ENCODE data around the gene TNS3.

The TNS3 gene

DNA sequence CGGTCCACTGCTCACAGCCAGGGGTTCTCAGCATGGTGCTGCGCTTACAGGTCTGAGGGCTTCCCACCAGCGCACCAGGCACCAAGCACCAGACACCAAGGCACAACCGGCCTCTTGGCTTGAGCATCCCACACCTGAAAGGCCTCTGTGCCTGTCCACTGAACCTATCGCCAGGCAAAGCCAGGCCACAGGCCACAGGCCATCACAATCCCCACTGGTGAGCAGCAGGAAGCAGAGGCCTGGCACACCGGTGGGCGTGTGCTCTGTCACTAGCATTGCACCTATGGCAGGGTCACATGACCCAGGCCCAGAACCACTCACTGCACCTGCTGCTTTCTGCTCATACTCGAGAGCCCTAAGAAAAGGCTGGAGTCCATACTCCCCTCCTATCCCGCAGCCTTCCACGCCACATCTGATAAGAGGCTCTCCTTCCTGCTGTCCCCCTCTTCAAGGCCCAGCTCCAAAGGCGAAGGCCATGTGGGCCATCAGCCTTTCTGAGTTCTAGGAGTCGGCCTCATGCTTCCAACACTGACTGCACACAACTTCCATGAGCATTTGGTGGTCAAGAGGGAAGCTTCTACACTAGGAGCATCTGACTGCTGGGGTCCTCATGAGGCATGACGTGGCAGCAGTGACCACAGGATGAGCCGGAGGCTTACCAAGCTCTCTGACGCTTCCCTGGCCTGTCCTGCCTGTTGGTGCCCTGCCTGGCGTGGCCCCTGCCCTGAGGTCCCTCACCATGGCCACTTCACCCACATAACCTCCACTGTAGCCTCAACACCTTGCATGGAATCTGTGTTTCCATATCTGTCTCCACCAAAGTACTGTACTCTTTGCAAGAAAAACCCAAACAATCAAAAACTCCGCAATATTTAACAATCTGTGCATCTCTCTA is 166.3 kb downstream of the TNS3 start:
- Mint-ChIP-seq H3K36me3 (no peaks in the 10 kb centered on the region), H3K4me3 (no peak overlapping the region), H3K27ac (no peak overlapping the region), H3K9me3 (peaks cover 6% of the 10 kb centered on the region), H3K4me1 (no peaks in the 10 kb centered on the region), H3K27me3 (no peaks in the 10 kb centered on the region)

DNA sequence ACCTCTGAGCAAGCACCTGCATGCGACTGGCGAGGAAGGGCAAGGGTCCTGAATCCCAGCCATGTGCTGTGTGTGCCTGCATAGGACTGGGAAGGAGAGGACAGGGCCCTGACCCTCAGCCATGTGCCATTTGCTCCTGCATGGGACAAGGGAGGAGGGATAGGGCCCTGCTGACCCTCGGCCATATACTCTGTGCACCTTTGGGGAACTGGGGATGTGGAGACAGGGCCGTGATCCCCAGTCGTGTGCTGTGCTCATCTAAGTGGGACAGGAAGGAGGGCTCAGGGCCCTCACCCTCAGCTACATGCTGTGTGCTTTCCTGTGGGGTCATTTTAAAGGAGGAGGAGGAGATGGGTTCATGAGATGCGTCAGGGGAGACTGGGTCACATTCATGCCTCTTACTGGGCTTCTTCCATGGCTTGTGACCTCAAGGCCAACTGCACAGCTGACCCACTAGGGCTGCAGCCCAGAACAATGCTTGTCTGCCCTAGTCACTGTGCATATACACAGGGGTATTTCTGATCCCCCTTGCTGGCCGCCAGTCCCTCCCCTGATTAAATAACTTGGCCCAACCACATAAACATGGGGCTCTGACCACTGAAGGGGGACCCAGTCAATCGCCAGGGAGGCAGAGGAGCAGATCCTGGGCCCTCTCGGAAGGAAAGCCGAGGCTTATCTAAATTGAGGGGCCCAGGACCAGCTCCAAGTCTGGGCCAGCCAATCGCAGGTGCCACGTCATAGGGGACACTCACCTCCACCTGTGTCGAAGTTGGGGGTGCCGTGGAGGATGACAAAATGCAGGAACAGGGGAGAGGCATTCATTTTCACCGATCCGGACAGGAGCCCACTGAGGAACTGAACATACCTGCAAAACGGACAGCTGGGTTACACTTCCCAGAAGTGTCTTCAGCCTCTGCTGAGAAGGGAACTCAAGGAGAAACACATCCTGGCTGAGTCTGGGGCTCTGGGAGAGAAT is 167.3 kb downstream of the TNS3 start:
- Mint-ChIP-seq H3K9me3 (peaks cover under 1% of the 10 kb centered on the region), H3K27me3 (no peaks in the 10 kb centered on the region), H3K36me3 (no peaks in the 10 kb centered on the region), H3K27ac (no peak overlapping the region), H3K4me3 (no peak overlapping the region), H3K4me1 (no peaks in the 10 kb centered on the region)

DNA sequence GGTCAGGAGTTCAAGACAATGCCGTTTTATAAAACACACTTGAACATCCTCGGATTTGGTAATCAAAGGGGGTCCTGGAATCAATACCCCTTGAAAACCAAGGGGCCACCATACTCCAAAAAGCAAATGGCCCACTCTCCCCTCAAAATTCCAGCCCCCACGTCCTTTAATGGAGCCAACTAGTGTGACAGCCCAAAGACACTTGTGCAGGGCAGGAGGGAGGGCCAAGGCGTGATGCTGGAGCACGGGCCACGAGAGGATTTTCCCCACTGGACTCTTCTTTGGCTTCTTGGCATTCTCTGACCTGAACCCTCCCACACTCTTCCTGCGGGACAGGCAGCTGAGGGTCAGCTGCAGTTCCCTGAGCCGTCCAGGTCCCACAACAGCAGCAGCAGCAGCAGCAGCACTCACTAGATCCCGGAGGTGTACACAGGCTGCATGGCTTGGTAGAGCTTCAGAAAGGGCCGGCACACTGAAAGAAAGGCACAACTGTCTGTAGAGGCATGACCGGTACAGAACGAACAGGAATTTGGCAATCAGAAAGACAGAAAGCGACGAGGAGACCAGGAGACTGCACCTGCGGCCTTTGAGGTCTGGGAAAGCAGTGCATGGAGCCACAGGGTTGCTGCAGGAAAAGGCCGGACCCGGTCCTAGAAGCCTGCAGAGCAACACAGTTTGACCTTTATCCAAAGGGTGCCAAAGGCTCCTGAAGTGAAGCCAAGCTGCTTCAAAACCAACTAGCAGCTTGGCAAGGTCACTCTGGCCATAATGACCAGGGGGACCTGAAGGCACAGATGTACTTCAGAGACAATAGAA is 168.2 kb downstream of the TNS3 start:
- Mint-ChIP-seq H3K9me3 (no peaks in the 10 kb centered on the region), H3K36me3 (no peaks in the 10 kb centered on the region), H3K4me1 (no peaks in the 10 kb centered on the region)

DNA sequence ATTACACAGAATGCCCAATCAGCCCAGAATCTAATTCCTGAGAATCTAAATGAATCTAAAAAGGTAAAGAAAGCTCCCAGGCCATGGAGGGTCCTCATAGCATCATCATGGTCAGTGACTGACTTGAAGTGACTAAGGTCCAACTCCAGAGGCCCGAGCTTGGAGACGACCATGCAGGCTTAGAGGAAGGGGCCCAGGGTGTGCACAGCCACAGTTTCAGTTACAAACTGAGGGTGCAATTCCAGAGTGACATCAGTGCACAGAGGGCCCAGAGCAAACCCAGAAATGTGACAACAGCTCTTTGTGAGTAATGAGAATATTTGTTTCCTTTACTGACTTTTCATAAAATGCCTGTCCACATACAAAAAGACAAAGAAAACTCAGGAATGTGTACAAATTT is 170.0 kb downstream of the TNS3 start:
- Mint-ChIP-seq H3K4me1 (no peaks in the 10 kb centered on the region), H3K36me3 (no peaks in the 10 kb centered on the region), H3K4me3 (no peak overlapping the region), H3K27me3 (no peaks in the 10 kb centered on the region), H3K9me3 (no peaks in the 10 kb centered on the region), H3K27ac (no peak overlapping the region)

More for the DNA sequence above, 168.2 kb downstream of the TNS3 start:
- Mint-ChIP-seq H3K27ac (no peak overlapping the region), H3K4me3 (no peak overlapping the region), H3K27me3 (no peaks in the 10 kb centered on the region)

DNA sequence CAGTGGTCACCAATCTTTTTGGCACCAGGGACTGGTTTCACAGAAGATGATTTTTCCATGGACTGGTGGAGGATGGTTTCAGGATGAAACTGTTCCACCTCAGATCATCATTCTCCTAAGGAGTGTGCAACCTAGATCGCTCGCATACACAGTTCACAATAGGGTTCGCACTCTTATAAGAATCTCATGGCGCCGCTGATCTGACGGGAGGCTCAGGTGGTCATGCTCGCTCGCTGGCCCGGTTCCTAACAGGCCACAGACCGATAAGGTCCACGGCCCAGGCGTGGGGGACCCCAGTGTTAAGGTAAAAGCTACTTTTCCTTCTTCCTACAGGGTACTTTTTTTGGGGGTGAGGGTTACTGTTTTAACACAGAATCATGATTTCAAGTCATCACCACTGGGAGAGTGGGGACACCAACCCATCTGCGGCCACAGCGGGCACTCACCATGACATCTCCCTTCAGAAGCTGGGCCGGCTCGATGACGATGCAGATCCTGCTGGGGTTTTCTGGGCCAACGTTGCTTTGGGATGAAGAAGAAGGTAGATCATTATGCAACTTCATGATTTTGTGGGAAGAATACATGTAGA is 170.5 kb downstream of the TNS3 start:
- H3K4me3 Mint-ChIP-seq = no peak overlapping the region
- no peaks in the 10 kb centered on the region for H3K9me3 Mint-ChIP-seq
- no peaks in the 10 kb centered on the region for H3K4me1 Mint-ChIP-seq
- no peak overlapping the region for H3K27ac Mint-ChIP-seq
- H3K36me3 Mint-ChIP-seq = no peaks in the 10 kb centered on the region
- H3K27me3 Mint-ChIP-seq = no peaks in the 10 kb centered on the region

DNA sequence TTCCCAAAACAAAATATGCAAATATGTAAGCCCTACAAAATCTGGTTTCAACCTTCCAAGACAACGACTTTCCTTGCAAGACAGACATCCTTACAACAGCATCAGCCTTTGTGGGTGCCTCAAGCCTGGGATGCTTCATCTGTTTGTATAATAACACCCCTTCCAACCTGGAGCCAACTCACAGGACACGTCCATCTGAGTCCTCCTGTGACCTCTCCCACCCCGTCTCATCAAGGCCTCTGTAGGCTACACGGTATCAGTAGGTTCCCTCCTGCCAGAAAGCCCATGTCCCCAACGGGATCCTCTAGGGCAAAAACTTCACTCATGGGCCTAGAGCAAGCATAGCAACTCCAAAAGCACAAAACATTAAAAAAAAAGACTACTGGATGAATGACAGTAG is 173.2 kb downstream of the TNS3 start:
- Mint-ChIP-seq H3K4me1 (peaks cover 3% of the 10 kb centered on the region), H3K27me3 (no peaks in the 10 kb centered on the region), H3K36me3 (no peaks in the 10 kb centered on the region), H3K27ac (no peak overlapping the region), H3K4me3 (no peak overlapping the region), H3K9me3 (no peaks in the 10 kb centered on the region)

DNA sequence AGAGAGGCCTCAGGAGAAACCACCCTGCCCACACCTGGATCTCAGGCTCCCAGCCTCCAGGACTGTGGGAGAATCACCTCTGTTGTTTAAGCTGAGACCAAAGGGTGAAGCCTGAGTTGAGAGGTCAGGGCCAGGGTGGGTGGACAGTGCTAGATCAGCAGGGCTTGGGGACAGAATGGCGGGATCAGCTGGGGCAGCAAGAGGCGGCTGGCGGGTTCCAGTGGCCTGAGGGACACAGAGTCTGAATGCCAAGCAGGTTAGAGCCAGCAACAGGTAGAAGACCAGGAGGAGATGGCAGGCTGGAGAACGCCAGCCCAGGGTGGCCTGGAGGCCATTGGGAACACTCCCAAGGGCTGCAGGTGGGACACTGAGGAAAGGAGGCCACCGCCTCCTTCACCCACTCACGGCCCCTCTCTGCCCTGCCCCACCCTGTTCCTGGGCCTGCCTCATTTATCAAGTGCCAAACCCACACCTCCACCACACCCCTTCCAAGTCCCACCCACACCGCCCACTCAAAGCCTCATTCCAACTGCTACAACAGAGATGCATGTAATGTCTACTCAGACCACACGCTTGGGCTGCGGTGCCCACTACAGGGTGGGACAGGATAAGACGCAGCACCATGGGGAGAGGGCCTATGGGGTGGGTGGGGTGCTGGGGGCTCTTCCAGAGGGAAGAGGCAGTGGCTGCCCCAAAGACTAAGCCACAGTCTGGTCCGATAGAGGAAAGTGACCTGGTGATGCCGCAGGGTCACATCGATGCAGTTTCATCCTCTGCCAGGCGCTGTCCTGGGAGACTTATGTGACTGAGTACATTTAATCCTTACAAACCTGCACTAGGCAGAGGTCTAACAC is 173.9 kb downstream of the TNS3 start:
- Mint-ChIP-seq H3K4me3 (no peak overlapping the region), H3K27ac (no peak overlapping the region), H3K9me3 (no peaks in the 10 kb centered on the region), H3K4me1 (peaks cover 3% of the 10 kb centered on the region), H3K36me3 (no peaks in the 10 kb centered on the region), H3K27me3 (peaks cover 2% of the 10 kb centered on the region)

DNA sequence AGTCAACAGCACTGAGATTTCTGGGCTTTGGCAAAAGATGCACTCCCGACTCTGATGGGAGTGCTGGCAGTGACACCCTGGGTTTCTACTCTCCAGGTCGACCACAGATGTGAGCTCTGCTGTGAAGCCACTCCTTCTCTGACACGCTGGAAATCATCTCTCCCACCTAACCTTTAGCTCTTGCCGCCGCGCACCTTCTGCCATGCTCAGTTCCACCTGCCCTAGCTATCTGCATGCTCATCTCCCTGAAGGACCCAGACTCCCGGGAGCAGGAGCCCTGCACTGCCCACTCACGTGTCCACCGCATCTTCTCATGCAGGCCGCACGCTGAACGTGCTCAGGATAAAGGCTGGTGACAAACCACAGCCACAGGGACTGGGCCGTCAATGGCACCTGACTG is 174.8 kb downstream of the TNS3 start:
- Mint-ChIP-seq H3K27ac (no peak overlapping the region), H3K4me1 (peaks cover 3% of the 10 kb centered on the region), H3K36me3 (no peaks in the 10 kb centered on the region), H3K9me3 (no peaks in the 10 kb centered on the region), H3K27me3 (peaks cover 2% of the 10 kb centered on the region), H3K4me3 (no peak overlapping the region)

DNA sequence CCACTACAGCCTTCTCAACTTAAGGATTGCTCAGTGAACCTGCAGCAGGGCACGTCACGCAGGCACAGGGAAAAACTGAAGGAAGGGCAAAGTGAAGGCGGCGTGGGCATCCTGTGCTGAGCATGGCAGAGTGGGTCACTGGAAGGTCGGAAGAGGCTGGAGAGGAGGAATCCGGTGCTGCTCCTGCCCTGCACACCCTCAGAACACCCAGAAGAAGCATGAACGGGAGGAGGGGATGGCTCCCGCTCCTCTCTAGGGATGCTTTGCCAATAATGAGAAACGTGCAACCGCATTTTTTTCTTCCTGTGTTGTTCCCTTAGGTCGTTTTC is 175.1 kb downstream of the TNS3 start:
- peaks cover 2% of the 10 kb centered on the region for H3K27me3 Mint-ChIP-seq
- H3K4me1 Mint-ChIP-seq = peaks cover 3% of the 10 kb centered on the region
- no peak overlapping the region for H3K4me3 Mint-ChIP-seq
- no peaks in the 10 kb centered on the region for H3K9me3 Mint-ChIP-seq
- no peaks in the 10 kb centered on the region for H3K36me3 Mint-ChIP-seq
- no peak overlapping the region for H3K27ac Mint-ChIP-seq

DNA sequence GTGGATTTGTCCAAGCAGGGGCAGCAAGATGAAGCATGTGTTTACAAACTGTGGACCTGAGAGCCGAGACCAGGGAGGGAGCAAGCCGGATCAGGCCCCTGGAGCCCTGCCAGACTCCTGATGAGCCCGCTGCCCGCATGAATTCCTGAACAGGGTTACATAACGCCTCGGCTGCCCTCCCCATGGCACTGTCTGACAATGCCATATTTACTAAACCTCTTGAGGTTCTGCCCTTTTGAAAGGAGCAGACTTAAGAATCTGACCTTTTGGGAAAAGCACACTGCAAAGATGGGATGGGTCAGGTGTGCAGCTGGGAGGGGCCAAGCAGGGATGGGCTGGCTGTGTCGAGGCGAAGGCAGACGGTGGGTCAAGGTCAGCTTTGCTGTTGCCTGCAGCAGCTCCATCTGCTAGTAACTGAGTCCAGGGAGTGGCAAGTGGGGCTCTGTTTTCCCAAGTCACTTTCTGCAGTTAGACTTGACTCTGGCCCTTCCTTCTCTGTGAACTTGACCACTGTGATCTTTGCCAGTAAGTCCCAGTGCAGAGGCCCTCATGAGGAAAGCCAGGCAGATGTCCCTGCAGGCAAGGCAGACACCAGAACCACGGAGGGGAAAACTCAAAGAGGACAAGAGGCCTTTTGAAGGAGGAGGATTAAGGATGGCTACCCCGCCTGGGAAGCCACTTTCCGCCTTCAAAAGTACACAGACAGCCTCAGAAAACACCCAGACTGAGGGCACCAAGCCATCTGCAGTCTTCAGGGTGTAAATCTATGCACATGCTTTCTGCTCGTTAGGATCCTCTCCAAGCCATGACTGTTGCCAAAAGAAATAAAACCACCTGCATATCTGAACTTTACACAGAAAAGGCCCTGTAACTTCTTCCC is 175.8 kb downstream of the TNS3 start:
- Mint-ChIP-seq H3K4me3 (no peak overlapping the region), H3K9me3 (no peaks in the 10 kb centered on the region), H3K27me3 (peaks cover 2% of the 10 kb centered on the region), H3K36me3 (no peaks in the 10 kb centered on the region), H3K4me1 (peaks cover 3% of the 10 kb centered on the region), H3K27ac (no peak overlapping the region)

DNA sequence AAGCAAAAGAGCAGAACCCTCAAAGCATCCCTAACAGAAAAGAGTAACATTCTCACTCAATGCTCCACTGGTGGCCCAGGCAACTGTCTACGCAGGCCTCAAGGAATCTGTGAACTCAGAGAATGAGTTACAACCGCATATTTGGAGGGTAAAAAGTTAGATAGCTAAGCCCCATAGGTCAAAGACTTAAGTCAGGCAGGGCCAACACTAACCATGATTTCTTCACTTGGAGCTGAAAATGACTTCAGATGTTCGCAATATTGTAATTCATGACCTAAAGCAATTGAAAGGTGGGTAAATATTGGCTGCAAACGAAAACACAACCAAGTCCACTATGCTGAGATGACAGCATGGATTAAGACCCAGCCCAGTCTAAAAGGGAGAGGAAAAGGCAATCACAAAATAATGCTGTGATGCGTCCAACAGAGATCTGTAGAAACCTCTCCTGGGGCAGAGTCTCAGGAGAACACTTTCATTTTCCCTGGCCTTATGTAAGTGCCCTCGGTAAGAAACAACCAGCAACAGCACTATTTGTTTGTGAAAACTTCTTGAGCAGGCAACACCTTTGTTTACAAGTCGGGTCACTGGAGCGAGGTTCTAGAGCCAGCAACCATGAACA is 176.5 kb downstream of the TNS3 start:
- Mint-ChIP-seq H3K27me3 (peaks cover 2% of the 10 kb centered on the region), H3K4me3 (no peak overlapping the region), H3K4me1 (peaks cover 3% of the 10 kb centered on the region), H3K9me3 (no peaks in the 10 kb centered on the region), H3K27ac (no peak overlapping the region), H3K36me3 (no peaks in the 10 kb centered on the region)

DNA sequence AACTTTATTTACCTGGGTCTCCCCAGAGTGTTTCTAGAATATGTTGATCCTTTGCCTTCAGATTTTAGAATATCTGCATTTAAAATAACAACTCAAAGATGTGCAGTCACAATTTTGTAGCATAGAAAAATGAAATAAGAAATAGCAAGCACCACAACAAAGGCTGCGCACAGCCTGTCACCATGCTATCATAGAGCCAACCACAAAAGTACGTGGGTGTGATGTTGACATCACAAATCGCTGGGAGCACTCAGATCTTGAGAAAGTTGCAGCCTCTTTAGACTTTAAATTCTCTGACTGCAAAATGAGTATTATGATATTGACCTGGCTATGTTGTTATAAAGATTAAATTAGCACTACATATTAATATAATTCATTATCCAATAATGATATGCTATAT is 177.9 kb downstream of the TNS3 start:
- Mint-ChIP-seq H3K27ac (peak overlapping the region; percentile 76), H3K36me3 (no peaks in the 10 kb centered on the region), H3K27me3 (peaks cover 2% of the 10 kb centered on the region), H3K4me3 (no peak overlapping the region), H3K4me1 (peaks cover 3% of the 10 kb centered on the region), H3K9me3 (no peaks in the 10 kb centered on the region)

Data from activated naive CD4-positive, alpha-beta T cell treated with anti-CD3 and anti-CD28 coated beads, Interleukin-2, amount 50 U/mL, for 24 hours (primary cell).